Panc1 (cell line): ENCODE data around the gene RASA3. TPM values are rescaled to one million over a fixed set of nuclear protein-coding genes. Genes with fewer than 3 reads are reported as not detected.

ENCODE experiments used
- ATAC-seq: fragments of 200-7000 bp; cut with Tn5 transposase; 2 replicates; pipeline ENCODE4 v1.9.1; 2020; ENCODE audit warnings: mild to moderate bottlenecking, moderate library complexity
- BruUV-seq: library from RNA; stranded (reverse); fragments of 400-500 nt; replicated peaks from 2 replicates; lab custom pipeline; 2021; lab: Mats Ljungman, UMichigan
- CTCF ChIA-PET: fragments of 300-600 bp; sonication (Branson Sonifier 250); formaldehyde crosslinking; loops from one replicate; lab custom pipeline; 2022; ENCODE audit warnings: antibody characterized with exemption; lab: Charles Lee
- POLR2A ChIA-PET: fragments of 300-600 bp; sonication (Branson Sonifier 250); formaldehyde crosslinking; loops from one replicate; lab custom pipeline; 2022; ENCODE audit warnings: antibody characterized with exemption; lab: Charles Lee
- DNase-seq: peaks from one replicate; pipeline ENCODE4 v3.0.0-alpha.2; 2010; ENCODE audit warnings: low read depth, low spot score
- H3K27ac ChIP-seq: 2 replicates; pipeline ENCODE4 v1.5.1; 2011; ENCODE audit warnings: mild to moderate bottlenecking, low read length, inconsistent platforms
- H3K27me3 ChIP-seq: fragments of 200-500 bp; sonication (Bioruptor generic); 2 replicates; pipeline ENCODE4 v1.6.0; 2014; ENCODE audit warnings: low read length, inconsistent platforms; ENCODE audit not compliant: control insufficient read depth, insufficient read depth
- H3K36me3 ChIP-seq: fragments of 200-500 bp; sonication (Bioruptor generic); 2 replicates; pipeline ENCODE4 v1.5.1; 2014; ENCODE audit warnings: inconsistent platforms, mild to moderate bottlenecking, low read length, moderate library complexity; ENCODE audit not compliant: control insufficient read depth, insufficient read depth
- H3K4me1 ChIP-seq: 2 replicates; pipeline ENCODE4 v1.5.1; 2011; ENCODE audit warnings: inconsistent platforms, mild to moderate bottlenecking, low read length, moderate library complexity; ENCODE audit not compliant: control insufficient read depth, insufficient read depth
- H3K4me3 ChIP-seq, 2 experiments: 2 replicates each; pipeline ENCODE4 v1.5.1; 2011 to 2012; ENCODE audit warnings: low read depth in 2 of 2, low read length in 2 of 2, mild to moderate bottlenecking in 2 of 2, inconsistent platforms in 1 of 2, moderate library complexity in 1 of 2
- H3K9me3 ChIP-seq: fragments of 200-500 bp; sonication (Bioruptor generic); 2 replicates; pipeline ENCODE4 v1.5.1; 2014; ENCODE audit warnings: low read depth, mild to moderate bottlenecking, inconsistent platforms, low read length, moderate library complexity; ENCODE audit not compliant: control insufficient read depth, insufficient read depth
- POLR2AphosphoS5 ChIP-seq: IDR thresholded peaks from 2 replicates; pipeline ENCODE4 v1.6.1; 2012; ENCODE audit warnings: mild to moderate bottlenecking, low read depth, low read length, moderate library complexity
- SIN3A ChIP-seq: IDR thresholded peaks from 2 replicates; pipeline ENCODE4 v1.6.1; 2012; ENCODE audit warnings: low read depth, mild to moderate bottlenecking, low read length, moderate library complexity, borderline replicate concordance; ENCODE audit not compliant: insufficient read depth
- TCF7L2 ChIP-seq: IDR thresholded peaks from 2 replicates; pipeline ENCODE4 v1.6.1; 2011; ENCODE audit warnings: mild to moderate bottlenecking, low read depth, low read length, inconsistent platforms
- in situ Hi-C: cut with HindIII; loops from 2 replicates; pipeline ENCODE4 v1.10.0; 2016; ENCODE audit warnings: low sequenced_read_pairs, low pct_unique_long_range_greater_than_20kb
- intact Hi-C: fragments of 100-400 bp; cut with micrococcal nuclease; formaldehyde crosslinking; loops from one replicate; pipeline ENCODE4 v1.10.0; 2022; ENCODE audit not compliant: unreplicated experiment
- total RNA-seq: library from RNA; stranded (reverse); gene quantifications from one replicate; pipeline ENCODE4 v1.2.1, GENCODE V29; 2021; ENCODE audit not compliant: unreplicated experiment
- TF ChIP-seq, protein P1 (sequence below): fragments of 450-650 bp; IDR thresholded peaks from 2 replicates; pipeline ENCODE4 v1.5.1; 2017; ENCODE audit warnings: mild to moderate bottlenecking
- TF ChIP-seq, protein P2 (sequence below), 2 experiments: IDR thresholded peaks; 2 replicates each; pipeline ENCODE4 v1.6.1; 2011 to 2012; ENCODE audit warnings: low read depth in 2 of 2, control low read depth in 1 of 2, low read length in 1 of 2, mild to moderate bottlenecking in 1 of 2, moderate library complexity in 1 of 2; ENCODE audit not compliant: insufficient read depth in 1 of 2

Gene RASA3
- total RNA-seq, 1 experiment from 2014 or later = 33.7 TPM

DNA sequence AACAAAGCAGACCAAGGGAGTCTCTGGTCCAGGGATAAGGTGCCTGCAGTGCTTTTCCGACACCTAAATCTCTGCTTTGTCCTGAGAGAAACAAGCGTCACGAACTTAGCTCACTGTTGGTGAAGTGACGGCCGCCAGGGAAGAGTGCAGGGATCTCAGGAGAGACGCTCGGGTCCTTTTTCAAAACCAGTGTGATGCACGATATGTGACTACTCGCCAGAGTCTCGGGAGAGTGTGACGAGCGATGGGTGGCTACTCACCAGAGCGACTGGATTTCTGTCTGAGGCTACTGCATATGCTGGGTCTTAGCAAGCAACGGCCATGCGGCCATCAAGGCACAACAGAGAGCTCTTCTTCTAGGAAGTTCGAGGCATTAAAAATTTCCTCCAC, 30.1 kb upstream of the RASA3 start:
- no peak for ATAC-seq
- Histone ChIP-seq H3K27me3 (no peaks in the 10 kb centered on the region), H3K4me1 (no peaks in the 10 kb centered on the region), H3K36me3 (no peaks in the 10 kb centered on the region), H3K27ac (no peak overlapping the region), H3K4me3 (no peak overlapping the region), H3K9me3 (no peaks in the 10 kb centered on the region)
- ChIA-PET CTCF (no interaction called here), POLR2A (no interaction called here)
- intact Hi-C loops = no loop called here
- no TSS peak for BruUV-seq
- no peak for DNase-seq
- TF ChIP-seq TCF7L2 (no peak), POLR2AphosphoS5 (no peak), SIN3A (no peak)
- TF ChIP-seq, protein P1, sequence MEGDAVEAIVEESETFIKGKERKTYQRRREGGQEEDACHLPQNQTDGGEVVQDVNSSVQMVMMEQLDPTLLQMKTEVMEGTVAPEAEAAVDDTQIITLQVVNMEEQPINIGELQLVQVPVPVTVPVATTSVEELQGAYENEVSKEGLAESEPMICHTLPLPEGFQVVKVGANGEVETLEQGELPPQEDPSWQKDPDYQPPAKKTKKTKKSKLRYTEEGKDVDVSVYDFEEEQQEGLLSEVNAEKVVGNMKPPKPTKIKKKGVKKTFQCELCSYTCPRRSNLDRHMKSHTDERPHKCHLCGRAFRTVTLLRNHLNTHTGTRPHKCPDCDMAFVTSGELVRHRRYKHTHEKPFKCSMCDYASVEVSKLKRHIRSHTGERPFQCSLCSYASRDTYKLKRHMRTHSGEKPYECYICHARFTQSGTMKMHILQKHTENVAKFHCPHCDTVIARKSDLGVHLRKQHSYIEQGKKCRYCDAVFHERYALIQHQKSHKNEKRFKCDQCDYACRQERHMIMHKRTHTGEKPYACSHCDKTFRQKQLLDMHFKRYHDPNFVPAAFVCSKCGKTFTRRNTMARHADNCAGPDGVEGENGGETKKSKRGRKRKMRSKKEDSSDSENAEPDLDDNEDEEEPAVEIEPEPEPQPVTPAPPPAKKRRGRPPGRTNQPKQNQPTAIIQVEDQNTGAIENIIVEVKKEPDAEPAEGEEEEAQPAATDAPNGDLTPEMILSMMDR = no peak
- TF ChIP-seq, protein P2, sequence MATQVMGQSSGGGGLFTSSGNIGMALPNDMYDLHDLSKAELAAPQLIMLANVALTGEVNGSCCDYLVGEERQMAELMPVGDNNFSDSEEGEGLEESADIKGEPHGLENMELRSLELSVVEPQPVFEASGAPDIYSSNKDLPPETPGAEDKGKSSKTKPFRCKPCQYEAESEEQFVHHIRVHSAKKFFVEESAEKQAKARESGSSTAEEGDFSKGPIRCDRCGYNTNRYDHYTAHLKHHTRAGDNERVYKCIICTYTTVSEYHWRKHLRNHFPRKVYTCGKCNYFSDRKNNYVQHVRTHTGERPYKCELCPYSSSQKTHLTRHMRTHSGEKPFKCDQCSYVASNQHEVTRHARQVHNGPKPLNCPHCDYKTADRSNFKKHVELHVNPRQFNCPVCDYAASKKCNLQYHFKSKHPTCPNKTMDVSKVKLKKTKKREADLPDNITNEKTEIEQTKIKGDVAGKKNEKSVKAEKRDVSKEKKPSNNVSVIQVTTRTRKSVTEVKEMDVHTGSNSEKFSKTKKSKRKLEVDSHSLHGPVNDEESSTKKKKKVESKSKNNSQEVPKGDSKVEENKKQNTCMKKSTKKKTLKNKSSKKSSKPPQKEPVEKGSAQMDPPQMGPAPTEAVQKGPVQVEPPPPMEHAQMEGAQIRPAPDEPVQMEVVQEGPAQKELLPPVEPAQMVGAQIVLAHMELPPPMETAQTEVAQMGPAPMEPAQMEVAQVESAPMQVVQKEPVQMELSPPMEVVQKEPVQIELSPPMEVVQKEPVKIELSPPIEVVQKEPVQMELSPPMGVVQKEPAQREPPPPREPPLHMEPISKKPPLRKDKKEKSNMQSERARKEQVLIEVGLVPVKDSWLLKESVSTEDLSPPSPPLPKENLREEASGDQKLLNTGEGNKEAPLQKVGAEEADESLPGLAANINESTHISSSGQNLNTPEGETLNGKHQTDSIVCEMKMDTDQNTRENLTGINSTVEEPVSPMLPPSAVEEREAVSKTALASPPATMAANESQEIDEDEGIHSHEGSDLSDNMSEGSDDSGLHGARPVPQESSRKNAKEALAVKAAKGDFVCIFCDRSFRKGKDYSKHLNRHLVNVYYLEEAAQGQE (IDR thresholded peaks at IDR 0.05; ENCODE audit: insufficient read depth in 1 of 2, low read depth in 2 of 2, low read length in 1 of 2) = no peak
- in situ Hi-C loops = no loop called here

DNA sequence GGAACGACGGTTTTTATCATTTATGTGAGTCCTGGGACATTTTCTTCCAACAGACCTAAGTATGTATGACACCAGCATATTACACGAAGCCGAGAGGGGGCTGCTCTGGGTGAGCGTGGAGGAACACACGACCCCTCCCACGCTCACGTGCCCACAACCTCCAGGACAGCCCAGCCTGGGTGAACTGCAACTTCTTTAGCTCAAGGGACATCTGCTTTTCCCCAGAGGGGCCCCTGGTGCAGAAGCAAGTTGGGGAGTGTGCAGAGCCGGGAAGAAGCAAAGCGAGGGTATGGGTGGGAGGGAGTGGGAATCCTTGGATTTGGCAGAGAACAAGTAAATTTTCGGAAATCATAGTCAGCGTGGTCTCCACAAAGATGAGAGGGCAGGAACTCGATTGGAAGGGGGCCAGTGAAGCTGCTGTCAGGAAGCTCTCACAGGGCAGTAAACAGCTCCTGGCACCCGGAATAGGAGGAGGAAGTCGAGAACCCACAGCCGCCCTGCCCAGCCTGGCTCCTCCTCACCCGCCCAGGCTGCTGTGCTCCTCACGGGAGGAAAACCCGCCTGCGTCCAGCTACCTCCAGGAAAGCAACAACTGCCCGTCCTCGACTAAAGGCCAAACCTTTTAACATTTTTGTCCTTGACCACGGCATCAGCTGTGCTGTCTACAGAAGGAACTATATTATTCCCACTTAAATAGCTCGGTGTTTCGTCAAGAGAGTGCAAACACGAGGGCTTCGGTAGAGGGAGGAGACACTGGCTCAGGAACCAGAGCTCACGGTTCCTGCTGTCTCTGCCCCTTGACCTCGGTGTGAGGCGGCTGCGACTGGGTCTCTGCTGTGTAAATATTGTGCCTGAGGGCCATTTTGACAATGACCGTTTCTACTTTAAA, 29.5 kb upstream of the RASA3 start:
- Histone ChIP-seq H3K9me3 (no peaks in the 10 kb centered on the region), H3K27ac (no peak overlapping the region), H3K4me1 (no peaks in the 10 kb centered on the region), H3K36me3 (no peaks in the 10 kb centered on the region), H3K4me3 (no peak overlapping the region), H3K27me3 (no peaks in the 10 kb centered on the region)
- in situ Hi-C loops = no loop called here
- BruUV-seq = no TSS peak
- DNase-seq = no peak
- no peak for ATAC-seq
- intact Hi-C loops = no loop called here
- POLR2A ChIA-PET = no interaction called here
- no peak for TF ChIP-seq POLR2AphosphoS5
- TF ChIP-seq, protein P2 (IDR thresholded peaks at IDR 0.05; ENCODE audit: insufficient read depth in 1 of 2, low read depth in 2 of 2, low read length in 1 of 2) = no peak
- no peak for TF ChIP-seq SIN3A
- TF ChIP-seq TCF7L2 = no peak
- TF ChIP-seq, protein P1 = no peak
- CTCF ChIA-PET = interaction anchor here (0.6 kb wide), 1 partner anchor 17 kb away, joined by 5 read pairs; no protein-coding TSS in a partner anchor
